Glutamatergic neuron (in vitro differentiated cells): Measurements from ENCODE around the gene ZNF488. TPM values are rescaled to one million over a fixed set of nuclear protein-coding genes. Genes with fewer than 3 reads are reported as not detected.

Experiments used
- DNase-seq: peaks from one replicate; pipeline ENCODE4 v3.0.0; 2022
- H3K27ac Mint-ChIP-seq: one replicate; pipeline ENCODE4 v1.8.0; 2020; ENCODE audit warnings: mild to moderate bottlenecking, mixed read lengths, inconsistent platforms; ENCODE audit not compliant: unreplicated experiment
- H3K27me3 Mint-ChIP-seq: one replicate; pipeline ENCODE4 v1.8.0; 2020; ENCODE audit warnings: mild to moderate bottlenecking, moderate library complexity, mixed read lengths, inconsistent platforms; ENCODE audit not compliant: unreplicated experiment
- H3K36me3 Mint-ChIP-seq: one replicate; pipeline ENCODE4 v1.8.0; 2020; ENCODE audit warnings: mild to moderate bottlenecking, mixed read lengths, inconsistent platforms; ENCODE audit not compliant: unreplicated experiment
- H3K4me1 Mint-ChIP-seq: one replicate; pipeline ENCODE4 v1.8.0; 2020; ENCODE audit warnings: mild to moderate bottlenecking, low read depth, mixed read lengths, inconsistent platforms; ENCODE audit not compliant: unreplicated experiment
- H3K4me3 Mint-ChIP-seq: one replicate; pipeline ENCODE4 v1.8.0; 2020; ENCODE audit warnings: mild to moderate bottlenecking, mixed read lengths, inconsistent platforms; ENCODE audit not compliant: unreplicated experiment
- H3K9me3 Mint-ChIP-seq: one replicate; pipeline ENCODE4 v1.8.0; 2020; ENCODE audit warnings: mild to moderate bottlenecking, moderate library complexity, mixed read lengths, inconsistent platforms; ENCODE audit not compliant: unreplicated experiment
- total RNA-seq: library from RNA; stranded (reverse); fragmentation: NEBNext Ultra II Directional; extraction: Animal tissue kit (Norgen Biotek cat#: 25700); gene quantifications from one replicate; pipeline ENCODE4 v1.2.1, GENCODE V29; 2021; ENCODE audit not compliant: unreplicated experiment
- TF ChIP-seq, protein P1 (sequence below): fragments of 200-600 bp; sonication (generic); IDR thresholded peaks from one replicate; pipeline ENCODE4 v1.5.0; 2021; ENCODE audit not compliant: partially characterized antibody, unreplicated experiment

ZNF488 gene
- total RNA-seq, 1 donor from 2014 or later, result 3.3 TPM

GRCh38 chr10:47381427-47382379, 2.4 kb downstream of the ZNF488 start:
- no peak overlapping the region for H3K27ac Mint-ChIP-seq
- no peak overlapping the region for H3K4me3 Mint-ChIP-seq
- peaks cover 21% of the 10 kb centered on the region for H3K27me3 Mint-ChIP-seq
- TF ChIP-seq, protein P1, sequence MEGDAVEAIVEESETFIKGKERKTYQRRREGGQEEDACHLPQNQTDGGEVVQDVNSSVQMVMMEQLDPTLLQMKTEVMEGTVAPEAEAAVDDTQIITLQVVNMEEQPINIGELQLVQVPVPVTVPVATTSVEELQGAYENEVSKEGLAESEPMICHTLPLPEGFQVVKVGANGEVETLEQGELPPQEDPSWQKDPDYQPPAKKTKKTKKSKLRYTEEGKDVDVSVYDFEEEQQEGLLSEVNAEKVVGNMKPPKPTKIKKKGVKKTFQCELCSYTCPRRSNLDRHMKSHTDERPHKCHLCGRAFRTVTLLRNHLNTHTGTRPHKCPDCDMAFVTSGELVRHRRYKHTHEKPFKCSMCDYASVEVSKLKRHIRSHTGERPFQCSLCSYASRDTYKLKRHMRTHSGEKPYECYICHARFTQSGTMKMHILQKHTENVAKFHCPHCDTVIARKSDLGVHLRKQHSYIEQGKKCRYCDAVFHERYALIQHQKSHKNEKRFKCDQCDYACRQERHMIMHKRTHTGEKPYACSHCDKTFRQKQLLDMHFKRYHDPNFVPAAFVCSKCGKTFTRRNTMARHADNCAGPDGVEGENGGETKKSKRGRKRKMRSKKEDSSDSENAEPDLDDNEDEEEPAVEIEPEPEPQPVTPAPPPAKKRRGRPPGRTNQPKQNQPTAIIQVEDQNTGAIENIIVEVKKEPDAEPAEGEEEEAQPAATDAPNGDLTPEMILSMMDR, result no peak
- H3K9me3 Mint-ChIP-seq, result peaks cover 20% of the 10 kb centered on the region
- no peak for DNase-seq
- peaks cover 7% of the 10 kb centered on the region for H3K36me3 Mint-ChIP-seq
- peaks cover 35% of the 10 kb centered on the region for H3K4me1 Mint-ChIP-seq

- Mint-ChIP-seq H3K27me3 (peaks cover 21% of the 10 kb centered on the region), H3K36me3 (peaks cover 7% of the 10 kb centered on the region), H3K4me3 (no peak overlapping the region), H3K27ac (no peak overlapping the region), H3K4me1 (peaks cover 40% of the 10 kb centered on the region), H3K9me3 (peaks cover 22% of the 10 kb centered on the region)
- DNase-seq, result no peak
- TF ChIP-seq, protein P1, result no peak
These were observed 3.0 kb downstream of the ZNF488 start for GRCh38 chr10:47381103-47381395.

DNA sequence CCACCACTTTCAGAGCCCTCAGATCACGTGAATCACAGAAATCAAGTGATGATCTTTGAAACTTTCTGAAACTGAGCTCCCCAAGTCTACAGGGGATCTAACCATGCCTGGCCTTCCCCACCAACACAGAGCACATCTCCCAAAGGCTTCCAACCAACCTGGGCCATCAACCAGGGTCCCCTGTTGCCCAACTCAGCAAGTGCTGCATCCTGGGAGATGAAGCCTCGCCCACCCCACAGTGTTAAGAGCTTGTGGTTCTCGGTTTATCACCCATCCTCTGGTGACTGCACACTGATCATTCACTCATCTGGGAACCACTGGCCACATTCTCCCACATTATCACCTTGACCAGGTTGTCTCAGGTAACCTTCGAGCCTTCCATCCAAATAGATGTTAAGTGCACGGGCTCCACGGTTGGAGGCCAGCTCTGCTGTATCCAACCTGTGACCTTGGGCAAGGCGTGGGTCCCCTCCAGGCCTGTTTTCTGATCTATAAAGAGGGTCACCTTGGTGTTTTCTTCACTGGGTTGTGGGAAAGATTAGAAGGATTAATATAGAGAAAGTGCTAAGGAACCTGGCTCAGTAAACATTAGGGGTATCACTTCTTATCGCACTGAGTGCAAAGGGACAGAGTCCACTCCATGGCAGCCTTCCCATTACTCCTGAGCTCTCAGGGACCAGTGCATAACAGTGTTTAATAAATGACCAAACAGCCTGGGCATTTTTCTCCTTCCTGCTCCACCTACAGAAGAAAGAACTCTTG, 3.6 kb downstream of the ZNF488 start:
- Mint-ChIP-seq H3K4me3 (no peak overlapping the region), H3K36me3 (peaks cover 7% of the 10 kb centered on the region), H3K27ac (peak overlapping the region; percentile 2), H3K27me3 (peaks cover 21% of the 10 kb centered on the region), H3K9me3 (peaks cover 20% of the 10 kb centered on the region), H3K4me1 (peaks cover 42% of the 10 kb centered on the region)
- no peak for DNase-seq
- TF ChIP-seq, protein P1, result no peak

DNA sequence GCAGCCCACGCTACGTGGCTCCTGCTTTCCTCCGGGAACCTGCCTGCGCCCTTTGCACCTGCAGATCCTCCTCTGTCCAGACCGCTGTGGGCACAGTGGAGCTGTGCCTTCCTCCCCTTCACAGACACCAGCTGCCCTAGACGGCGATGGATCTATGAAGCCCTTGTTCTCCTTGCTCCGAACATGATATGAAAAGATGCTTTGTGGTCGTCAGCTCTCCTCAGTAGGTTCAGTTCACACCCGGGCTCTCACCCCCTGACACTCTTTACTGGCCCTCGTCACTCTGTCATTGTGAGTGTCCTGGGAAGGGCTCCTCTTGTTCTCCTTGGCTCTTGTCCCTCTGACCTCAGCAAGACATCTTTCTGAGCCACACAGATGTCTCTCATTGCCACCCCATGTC, 4.2 kb downstream of the ZNF488 start:
- H3K4me1 Mint-ChIP-seq, result peaks cover 41% of the 10 kb centered on the region
- peak overlapping the region; percentile 2 for H3K27ac Mint-ChIP-seq
- no peak for DNase-seq
- peaks cover 20% of the 10 kb centered on the region for H3K9me3 Mint-ChIP-seq
- H3K4me3 Mint-ChIP-seq, result peak overlapping the region; percentile 45
- TF ChIP-seq, protein P1, result no peak
- H3K36me3 Mint-ChIP-seq, result peaks cover 7% of the 10 kb centered on the region
- peaks cover 21% of the 10 kb centered on the region for H3K27me3 Mint-ChIP-seq

DNA sequence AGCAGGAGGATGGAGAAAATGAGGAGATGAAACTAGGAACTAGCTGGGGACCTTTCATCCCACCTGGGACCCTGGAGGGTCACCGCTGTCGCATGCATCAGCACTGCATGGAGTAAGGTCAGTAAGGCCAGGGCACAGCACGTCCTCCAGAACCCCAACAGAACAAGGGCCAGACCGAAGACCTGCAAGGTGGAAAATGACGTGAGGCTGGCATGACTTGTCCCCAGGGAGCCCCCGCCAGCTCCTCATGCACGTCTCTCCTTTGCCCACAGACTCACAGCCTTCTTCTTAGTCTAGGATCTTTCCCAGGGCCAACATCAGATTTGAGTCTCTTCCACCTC, 4.7 kb downstream of the ZNF488 start:
- TF ChIP-seq, protein P1, result no peak
- Mint-ChIP-seq H3K27me3 (peaks cover 21% of the 10 kb centered on the region), H3K4me3 (no peak overlapping the region), H3K27ac (peak overlapping the region; percentile 28), H3K9me3 (peaks cover 18% of the 10 kb centered on the region), H3K4me1 (peaks cover 39% of the 10 kb centered on the region), H3K36me3 (peaks cover 7% of the 10 kb centered on the region)
- DNase-seq, result no peak
